ENCODE data around the gene ERICH4.
"Not testable (repeated sequence)": the region's sequence is repeated elsewhere in the genome, so short reads cannot be mapped to it uniquely, and the experiment has no call there.

The ERICH4 gene

DNA sequence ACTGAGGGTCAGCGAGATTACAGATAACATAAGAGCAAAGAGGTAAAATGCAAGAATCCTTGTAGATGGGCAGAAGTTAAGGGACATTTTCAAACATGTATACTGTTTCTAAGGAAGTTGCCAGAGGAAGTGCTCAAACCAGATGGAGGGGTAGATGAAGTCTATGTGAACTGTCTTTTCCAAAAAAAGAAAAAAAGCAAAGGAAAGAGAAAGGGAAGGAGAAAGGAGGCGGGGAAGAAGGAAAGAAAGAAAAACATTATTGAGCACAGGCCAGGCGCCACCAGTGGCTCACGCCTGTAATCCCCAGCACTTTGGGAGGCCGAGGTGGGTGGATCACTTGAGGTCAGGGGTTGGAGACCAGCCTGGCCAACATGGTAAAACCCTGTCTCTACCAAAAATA lies 8.5 kb upstream of the ERICH4 start:
- DNase-seq (ENCODE audit: low read depth in 2 of 3, low spot score in 1 of 3) = no peak

DNA sequence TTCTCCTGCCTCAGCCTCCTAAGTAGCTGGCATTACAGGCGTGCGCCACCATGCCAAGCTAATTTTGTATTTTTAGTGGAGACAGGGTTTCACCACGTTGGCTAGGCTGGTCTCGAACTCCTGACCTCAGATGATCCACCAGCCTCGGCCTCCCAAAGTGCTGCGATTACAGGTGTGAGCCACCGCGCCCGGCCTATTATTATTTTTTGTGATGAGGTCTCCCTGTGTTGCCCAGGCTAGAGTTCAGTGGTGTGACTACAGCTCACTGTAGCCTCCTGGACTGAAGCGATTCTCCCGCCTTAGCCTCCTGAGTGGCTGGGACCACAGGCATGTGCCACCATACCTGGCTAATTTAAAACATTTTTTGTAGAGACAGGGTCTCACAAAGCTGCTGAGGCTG lies 7.6 kb upstream of the ERICH4 start:
- not testable (repeated sequence) for DNase-seq (ENCODE audit: low read depth in 2 of 3, low spot score in 1 of 3)

DNA sequence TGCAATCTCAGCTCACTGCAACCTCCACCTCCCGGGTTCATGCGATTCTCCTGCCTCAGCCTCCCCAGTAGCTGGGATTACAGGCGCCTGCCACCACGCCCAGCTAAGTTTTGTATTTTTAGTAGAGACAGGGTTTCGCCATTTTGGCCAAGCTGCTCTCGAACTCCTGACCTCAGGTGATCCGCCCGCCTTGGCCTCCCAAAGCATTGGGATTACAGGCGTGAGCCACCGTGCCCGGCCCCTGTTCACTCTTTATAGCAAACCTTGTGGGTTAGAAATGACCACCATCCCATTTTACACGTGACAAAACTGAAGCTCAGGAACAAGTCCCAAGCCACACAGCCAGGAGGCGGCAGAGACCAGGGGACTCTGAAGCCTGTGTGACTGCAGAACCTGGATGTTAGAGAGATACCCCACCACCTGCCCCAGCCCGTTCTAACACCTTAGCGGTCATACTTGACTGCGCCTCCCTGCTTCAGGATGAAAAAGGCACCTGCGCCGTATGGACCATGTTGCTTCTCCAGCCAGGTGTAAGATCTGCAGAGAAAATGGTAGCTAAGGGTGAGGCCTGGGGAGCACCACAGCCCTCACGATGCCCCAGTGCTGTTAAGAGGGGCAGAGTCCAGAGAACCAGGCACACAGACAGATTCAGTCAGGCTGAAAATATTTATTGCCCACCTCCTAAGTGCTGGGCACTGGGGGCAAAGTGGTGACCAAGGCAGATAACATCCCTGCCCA lies 6.9 kb upstream of the ERICH4 start:
- DNase-seq (ENCODE audit: low read depth in 2 of 3, low spot score in 1 of 3) = no peak

DNA sequence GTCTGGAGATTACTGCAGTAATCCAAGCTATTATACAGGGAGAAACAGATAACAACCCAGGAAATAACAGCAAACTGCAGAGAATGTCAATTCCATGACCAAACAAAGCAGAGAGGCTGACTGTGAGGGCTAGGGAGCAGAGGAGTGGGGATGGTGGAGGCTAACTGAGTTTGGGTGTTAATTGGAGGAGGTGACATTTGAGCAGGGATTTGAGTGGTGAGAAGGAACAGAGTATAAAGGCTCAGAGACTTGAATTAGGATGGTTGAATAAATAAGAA lies 6.3 kb upstream of the ERICH4 start:
- DNase-seq (ENCODE audit: low read depth in 2 of 3, low spot score in 1 of 3) = no peak

DNA sequence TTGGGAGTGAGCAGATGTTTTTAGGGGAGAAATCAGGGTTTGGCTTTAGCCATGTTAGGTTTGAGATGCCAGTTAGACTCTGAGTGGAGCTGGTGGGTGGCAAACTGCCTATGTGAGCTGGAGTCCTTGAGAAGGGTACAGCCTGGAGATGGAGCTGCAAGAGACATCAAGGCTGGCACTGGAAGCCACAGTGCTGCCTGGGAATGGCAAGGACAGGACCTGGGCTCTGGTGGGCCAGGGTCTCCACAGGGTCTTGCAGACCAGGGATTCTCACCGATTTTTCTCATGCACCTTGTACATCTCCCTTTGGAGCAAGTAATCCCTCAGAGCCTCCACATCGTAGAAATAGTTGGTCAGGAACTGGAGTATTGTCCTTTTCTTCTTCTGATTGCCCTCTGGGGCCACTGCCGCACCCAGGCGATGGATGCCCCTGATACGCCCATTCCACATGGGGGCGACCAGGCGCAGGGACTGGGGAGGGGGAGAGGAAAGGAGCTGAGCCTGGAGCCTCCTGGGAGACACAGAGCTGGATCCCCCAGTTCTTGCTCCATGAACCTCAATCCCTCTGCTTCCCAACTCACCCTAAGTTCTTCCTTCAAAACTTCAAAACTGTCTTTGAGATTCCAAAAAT lies 4.9 kb upstream of the ERICH4 start:
- DNase-seq (ENCODE audit: low read depth in 2 of 3, low spot score in 1 of 3) = no peak

DNA sequence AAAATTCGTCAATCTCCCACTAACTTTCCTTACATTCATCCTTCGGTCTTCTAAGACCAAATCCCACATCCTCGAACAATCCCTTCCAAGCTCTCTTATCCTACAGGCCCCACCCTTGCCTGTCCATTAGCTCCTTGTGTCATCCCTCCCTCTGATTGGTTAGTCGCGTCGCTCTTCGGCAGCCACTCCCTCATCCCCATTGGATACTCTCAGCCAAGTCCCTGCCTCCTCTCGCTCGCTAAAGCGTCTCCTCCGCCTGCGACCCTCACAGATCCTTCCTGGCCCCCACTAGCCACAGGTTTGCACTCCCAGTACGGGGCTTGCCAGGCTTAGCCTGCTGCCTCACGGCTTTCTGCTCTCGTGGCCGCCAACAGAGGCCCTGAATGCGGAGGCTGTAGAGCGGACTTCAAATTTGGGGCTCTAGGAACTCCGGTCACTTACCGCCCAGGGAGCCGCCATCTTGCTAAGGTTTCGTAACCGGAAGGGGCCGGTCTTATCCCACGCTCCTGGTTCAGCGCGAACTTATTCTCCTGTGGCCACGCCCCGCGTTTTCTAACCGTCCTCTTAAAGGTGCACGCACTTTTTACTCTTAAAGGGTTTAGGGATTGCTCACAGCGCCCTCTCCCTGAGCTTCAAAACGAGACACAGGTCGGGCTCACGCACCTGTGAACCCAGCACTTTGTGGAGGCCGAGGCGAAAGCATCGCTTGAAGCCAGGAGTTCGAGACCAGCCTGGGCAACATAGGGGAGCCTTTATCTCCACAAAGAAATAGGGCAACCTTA lies 3.3 kb upstream of the ERICH4 start, which contains the start of gene DMAC2:
TSS of gene DMAC2 (minus strand) at position 472 of the 782 bp plus-strand sequence. CDS start at position 459, 13 bp downstream.
- peak; percentile 91 to 95 (median 95) for DNase-seq (ENCODE audit: low read depth in 2 of 3, low spot score in 1 of 3)

DNA sequence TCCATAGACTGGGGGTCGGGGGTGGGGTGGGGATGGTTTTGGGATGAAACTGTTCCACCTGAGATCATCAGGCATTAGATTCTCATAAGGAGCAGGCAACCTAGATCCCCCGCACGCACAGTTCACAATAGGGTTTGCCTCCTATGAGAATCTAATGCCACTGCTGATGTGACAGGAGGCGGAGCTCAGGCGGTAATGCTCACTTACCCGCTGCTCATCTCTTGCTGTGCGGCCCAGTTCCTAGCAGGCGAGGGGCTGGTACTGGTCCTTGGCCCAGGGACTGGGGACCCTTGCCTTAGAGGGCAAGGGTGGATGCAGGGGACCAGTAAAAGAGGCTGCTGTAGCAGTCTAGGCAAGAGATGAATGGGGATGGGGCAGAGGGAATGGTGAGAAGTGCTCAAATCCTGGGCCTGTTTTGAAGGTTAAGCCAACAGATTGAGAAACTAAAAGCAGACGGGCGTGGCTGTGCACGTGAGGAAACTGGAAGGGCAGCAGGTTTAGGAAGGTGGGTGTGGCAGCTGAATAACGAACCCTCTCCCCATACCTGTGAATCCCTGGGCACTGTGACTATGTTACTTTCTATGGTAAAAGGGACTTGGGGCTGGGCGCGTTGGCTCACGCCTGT lies 1.5 kb upstream of the ERICH4 start:
- DNase-seq (ENCODE audit: low read depth in 2 of 3, low spot score in 1 of 3) = no peak

DNA sequence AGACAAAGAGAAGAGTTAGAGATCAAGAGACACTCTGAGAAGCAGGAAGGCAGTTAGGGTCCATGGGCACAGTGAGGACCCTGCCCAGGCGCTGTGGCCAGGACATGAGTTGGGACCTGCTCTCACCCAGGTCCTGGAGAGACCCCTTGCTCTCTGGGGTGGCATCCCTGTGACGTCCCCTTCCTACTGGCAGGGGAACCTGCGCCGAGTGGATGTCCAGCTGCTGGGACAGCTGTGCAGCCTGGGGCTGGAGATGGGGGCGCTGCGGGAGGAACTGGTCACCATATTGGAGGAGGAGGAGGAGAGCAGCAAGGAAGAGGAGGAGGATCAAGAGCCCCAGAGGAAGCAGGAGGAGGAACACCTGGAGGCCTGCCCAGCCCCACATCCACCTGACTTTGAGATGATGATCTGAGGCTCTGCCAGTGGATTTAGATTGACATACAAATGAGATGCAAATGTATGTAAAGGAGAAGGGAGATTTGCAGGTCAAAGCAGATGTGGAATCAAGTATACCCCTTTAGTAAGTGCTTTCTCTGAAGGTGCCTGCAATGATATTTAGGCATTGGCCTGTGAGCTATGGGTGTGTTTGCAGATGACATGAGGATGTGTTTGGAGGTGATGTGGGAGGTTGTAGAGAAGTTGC lies 978 bp downstream of the ERICH4 start:
- no peak for DNase-seq (ENCODE audit: low read depth in 2 of 3, low spot score in 1 of 3)

DNA sequence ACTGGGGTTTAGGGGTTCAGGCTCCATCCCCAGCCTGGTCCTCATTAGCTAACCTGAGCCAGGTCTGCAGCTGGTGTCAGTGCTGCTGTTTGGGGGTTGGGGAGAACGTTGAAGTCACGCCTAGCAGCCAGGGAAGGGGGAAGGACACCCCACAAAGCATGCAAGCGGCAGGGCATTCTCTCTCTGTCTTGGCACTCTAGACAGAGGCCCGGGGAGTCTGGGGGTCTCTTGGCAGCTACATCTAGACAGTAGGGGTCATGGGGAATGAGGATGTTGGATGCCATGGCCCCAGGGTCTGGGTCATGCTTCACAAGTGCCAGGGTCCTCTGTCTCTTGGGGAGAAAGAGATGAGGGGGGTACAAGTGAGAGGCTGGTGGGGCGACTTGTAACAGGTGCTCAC lies 2.6 kb downstream of the ERICH4 start:
- no peak for DNase-seq (ENCODE audit: low read depth in 2 of 3, low spot score in 1 of 3)

DNA sequence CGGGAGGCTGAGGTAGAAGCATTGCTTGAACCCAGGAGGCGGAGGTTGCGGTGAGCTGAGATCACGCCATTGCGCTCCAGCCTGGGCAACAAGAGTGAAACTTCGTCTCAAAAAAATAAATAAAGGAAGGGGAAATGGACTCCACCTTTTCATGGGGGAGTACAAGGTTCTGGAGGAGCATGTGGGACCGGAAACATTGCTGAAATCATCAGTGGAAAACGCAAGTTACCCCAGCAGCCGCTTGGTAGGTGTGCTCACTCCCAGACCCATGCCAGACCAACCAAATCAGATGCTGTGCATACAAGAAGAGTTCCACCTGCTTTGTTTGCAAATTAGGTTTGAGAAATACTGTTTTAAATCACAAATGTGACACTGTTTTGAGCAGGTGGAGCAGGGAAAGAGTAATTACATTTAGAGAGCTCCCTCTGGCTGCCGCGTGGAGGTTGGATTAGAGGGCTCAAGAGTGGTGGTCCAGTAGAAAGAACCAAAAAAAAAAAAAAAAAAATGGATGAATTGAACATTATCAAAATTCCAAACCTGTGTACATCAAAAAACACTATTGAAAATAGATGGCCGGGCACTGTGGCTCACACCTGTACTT lies 4.9 kb downstream of the ERICH4 start:
- no peak for DNase-seq (ENCODE audit: low read depth in 2 of 3, low spot score in 1 of 3)

DNA sequence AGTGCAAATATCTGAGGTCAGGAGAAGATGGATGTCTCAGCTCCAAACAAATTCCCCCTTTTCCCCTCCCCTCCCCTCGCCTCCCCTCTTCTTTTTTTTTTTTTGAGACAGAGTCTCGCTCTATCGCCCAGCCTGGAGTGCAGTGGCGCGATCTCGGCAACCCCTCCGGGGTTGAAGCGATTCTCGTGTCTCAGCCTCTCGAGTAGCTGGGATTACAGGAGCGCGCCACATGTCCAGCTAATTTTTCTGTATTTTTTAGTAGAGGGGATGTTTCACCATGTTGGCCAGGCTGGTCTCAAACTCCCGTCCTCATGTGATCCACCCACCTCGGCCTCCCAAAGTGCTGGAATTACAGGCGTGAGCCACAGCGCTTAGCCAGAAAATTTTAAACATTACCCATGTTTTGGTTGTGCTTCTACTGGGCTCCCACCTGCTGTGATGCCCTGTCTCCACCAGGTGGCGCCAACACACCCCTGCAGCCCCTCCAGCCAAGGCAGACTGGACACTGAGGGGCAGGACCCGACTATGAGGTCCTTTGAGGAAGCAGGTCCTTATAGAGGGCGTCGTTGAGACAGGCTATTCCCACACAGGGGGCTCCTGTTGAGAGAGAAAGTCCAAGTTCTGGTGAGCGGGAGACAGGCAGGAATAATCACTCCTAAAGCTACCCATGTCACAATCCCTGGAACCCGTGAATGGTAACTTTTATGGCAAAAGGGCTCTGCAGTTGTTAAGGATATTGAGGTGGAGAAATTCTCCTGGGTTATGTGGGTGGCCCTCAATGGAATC lies 6.3 kb downstream of the ERICH4 start:
- peak; percentile 47 to 71 (median 57) for DNase-seq (ENCODE audit: low read depth in 2 of 3, low spot score in 1 of 3)

DNA sequence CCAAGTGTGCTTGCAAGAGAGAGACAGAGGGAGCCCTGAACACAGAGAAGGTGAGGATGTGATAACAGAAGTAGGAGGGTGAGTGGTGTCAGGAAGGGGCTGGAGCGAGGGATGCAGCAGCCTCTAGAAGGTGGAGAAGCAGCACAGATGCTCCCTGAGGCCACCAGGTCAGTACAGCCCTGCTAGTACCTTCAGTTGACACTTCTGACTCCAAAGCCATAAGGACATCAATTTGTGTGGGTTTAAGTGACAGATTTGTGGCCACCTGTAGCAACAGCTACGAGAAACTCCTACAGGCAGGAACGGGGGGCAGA lies 6.9 kb downstream of the ERICH4 start:
- DNase-seq (ENCODE audit: low read depth in 2 of 3, low spot score in 1 of 3) = no peak

DNA sequence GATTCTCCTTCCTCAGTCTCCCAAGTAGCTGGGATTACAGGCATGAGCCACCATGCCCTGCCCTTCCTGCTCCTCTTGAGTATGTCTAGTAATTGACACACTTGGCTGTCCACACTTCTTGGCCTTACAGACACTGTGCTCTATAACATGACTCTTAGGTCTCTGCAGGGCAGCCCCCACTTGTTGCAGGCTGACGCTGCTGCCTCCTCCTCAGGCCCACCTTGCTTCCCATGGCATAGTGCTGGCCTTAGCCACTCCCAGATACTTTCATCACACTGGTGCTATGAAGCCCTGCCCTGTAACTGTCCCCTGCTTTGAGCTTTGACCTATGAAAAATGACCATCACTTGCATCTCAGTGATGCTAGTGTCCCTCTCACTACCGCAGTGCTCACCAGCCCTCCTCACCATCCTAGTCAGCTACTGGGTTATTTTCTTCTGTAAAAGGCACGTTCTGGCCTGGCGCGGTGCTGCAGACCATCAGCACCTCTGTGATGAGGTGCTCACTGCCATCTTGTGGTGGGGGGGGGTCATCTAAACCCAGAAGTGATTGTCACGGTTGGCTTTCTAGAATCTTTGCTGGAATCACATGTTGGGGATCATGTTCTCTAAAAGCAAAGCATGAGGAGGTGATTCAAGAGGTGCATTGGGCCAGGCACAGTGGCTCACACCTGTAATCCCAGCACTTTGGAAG lies 9.8 kb downstream of the ERICH4 start:
- DNase-seq (ENCODE audit: low read depth in 2 of 3, low spot score in 1 of 3) = no peak

DNA sequence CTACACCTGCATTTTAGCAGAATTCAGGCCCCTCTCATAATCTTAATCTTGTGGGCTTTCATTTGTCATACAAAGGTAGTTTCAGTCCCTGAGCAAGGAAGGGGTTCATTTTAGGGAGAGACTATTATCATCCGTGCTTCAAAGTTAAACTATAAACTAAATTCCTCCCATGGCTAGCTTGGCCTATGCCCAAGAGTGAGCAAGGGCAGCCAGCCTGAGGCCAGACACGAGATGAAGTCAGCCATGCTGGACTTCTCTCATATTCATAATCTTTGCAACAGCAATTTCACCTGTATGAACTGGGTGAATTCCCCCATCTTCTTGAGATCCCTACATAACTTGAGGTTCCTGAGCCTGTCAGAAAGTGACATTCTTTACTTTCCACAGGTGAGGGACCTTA lies 13.0 kb downstream of the ERICH4 start:
- DNase-seq (ENCODE audit: low read depth in 2 of 3, low spot score in 1 of 3) = no peak

DNA sequence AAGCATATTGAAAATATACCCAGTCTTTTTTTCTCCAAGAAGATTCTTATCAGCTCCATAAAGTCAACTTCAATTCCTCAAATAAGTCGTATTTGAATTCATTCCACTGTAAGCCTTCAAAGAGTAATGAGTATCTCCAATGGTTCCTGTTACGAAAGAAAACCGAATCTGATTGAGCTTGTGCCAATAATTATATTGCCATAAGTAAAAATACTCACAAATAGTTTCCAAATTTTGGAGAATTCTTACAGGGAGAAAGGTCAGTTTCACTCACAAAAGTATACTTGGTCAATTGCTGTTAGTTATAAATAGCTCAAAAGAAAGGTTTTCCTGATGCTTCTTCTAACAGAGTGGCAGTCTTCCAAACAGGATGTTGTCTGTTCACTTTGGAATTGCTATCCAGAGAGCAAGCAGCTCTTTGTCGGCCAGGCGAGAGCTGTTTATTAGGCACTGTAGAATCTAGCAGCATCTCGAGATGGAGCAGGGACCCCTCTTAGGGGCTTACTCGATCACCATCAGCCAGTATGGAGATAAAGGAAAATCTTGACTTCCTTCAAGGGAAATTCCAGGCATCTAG lies 13.5 kb downstream of the ERICH4 start:
- no peak for DNase-seq (ENCODE audit: low read depth in 2 of 3, low spot score in 1 of 3)

DNA sequence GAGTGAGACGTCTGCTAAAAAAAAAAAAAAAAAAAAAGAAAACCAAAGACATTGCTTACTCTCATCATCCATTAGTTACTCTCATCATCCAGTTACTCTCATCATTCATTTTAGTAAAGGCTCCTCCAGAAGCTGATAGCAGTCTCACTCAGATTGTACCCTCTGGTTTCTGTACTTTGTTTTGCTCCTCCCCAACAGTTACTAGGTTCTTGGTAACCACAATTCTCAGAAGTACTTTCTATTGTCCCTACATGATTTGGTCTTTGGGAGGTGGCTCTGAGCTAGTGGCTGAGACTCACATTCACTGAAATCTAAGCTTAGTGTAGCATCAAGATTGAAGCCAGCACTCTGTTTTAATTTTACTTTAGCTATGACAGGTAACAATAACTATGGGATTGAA lies 14.3 kb downstream of the ERICH4 start:
- DNase-seq (ENCODE audit: low read depth in 2 of 3, low spot score in 1 of 3) = no peak

DNA sequence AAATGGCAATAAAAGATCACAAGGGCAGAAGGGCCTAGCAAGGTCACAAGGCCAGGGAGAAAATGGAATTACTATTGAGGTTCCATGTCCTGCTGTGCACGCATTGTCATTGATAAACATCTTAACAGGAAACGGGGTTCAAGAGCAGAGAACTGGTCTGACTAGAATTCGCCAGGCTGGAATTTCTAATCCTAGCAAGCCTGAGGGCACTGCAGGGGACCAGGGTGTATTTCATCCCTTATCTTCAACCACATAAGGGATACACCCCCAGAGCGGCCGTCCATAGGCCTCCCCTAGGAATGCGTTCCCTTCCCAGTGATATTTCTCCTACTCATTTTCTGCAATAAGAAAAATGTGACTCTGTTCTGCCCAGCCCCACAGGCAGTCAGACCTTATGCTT lies 19.5 kb downstream of the ERICH4 start:
- no peak for DNase-seq (ENCODE audit: low read depth in 2 of 3, low spot score in 1 of 3)

DNA sequence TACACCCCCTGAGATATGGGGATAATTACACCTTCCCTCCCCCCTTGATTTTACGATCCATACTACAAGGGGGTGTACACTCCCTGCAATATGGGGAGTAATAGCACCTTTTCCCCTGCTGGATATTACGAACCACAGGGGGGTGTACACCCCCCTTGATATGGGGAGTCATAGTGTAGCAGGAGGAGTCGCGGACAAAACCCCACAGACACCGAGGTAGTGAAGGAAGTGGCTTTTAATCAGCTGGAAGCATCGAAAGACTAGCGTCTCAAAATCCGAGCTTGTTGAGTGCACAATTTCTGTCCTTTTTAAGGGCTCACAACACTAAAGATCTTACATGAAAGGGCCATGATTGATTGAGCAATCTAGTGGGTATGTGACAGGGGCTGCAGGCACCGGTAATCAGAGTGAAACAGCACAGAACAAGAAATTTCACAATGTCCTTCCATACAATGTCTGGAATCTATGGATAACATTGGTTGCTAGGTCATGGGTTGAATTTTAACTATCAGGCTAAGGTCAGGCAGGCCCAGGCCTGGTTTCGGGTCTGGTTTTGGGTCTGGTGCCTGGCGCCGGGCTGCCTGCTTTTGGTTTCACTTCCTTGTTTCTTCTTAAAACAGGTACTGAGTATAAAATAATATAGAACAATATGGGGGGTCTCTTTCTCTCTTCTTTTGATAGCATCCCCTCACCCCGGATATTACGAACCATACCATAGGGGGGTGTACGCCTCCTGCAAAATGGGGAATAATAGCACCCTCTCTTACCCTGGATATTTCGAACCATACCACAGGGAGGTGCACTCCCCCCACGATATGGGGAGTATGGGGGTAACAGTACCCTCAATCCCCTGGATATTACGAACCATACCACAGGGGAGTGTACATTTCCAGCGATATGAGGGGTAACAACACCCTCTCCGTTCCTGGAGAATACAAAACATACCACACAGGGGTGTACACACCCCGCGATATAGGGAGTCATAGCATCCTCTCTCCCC lies 20.6 kb downstream of the ERICH4 start:
- not testable (repeated sequence) for DNase-seq (ENCODE audit: low read depth in 2 of 3, low spot score in 1 of 3)
